GM18499 (cell line): Measurements from ENCODE around the gene CD6.

ENCODE experiments used
- ATAC-seq: cut with Tn5 transposase; IDR thresholded peaks from one replicate; pipeline ENCODE4 v1.9.1; 2021; ENCODE audit warnings: moderate number of reproducible peaks; ENCODE audit not compliant: insufficient read depth, unreplicated experiment

Gene CD6

DNA sequence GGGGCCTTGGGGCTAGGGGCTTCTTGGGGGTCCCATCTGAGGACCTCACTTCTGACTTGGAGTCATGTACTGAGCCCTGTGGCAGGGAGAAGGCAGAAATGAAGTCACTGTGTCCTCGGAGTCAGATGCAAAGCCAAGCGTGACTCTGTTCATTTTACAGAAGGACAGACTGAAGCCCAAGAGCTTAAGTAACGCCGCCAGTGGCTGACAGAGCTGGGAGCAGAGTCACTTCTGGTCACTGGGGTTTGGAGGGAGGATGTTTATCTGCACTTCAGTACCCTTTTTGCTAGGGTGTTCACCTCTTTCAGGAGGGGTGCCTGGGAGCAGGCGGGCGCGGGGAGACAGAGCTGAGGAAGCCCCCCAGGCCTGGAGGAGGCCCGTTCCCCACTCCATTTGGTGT, 10.7 kb downstream of the CD6 start:
- ATAC-seq = no peak

DNA sequence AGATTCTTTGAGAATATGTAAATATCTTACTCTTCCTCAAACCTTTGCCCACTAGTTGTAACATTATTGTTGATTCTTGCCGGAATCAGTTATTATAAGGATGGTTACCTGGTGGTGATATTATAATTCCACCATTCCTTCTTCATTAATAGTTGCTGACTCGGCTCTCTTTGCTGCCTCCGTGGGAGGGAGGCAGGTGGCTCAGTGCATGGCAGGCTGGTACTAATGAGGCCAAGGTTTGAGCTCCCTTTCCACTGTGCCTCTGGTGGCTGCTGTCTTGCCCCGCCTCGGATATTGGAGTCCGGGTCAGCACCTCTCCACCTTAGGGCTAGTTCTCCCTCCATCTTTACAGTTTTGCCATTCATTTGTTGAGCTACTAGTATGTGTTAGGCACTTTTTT, 12.7 kb downstream of the CD6 start:
- ATAC-seq = no peak

DNA sequence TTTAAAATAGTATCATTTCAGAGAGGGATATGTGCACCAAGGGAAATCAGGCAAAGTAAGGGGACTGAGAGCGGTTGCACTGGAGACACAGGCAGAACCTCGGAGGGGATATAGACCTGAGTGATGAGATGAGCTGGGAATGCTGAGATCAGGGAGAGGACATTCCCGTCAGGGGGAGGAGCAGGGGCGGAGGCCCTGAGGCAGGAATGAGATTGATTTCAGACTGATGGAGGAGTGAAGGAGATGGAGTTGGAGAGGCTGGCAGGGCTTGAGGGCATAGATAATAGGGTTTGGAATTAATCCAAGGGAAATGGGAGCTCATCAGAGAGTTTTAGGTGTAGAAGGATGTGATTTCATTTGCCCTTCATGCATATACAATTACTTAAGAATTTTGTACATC, 13.2 kb downstream of the CD6 start:
- ATAC-seq = no peak

DNA sequence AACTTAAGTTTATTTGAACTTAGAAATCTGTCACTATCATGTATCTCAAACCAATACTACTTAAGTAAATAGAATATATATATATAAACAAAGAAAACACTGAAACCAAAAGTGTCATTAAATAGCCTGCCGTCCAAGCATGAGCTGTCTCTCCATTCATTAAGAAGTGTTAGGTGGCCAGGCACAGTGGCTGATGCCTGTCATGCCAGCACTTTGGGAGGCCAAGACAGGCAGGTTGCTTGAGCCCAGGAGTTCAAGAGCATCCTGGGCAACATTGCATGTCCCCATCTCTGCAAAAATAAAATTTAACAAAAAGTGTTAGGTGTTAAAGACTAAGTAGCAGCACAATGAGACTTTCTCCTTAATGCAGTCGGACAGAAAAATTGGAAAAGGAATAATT, 14.0 kb downstream of the CD6 start:
- ATAC-seq = no peak

DNA sequence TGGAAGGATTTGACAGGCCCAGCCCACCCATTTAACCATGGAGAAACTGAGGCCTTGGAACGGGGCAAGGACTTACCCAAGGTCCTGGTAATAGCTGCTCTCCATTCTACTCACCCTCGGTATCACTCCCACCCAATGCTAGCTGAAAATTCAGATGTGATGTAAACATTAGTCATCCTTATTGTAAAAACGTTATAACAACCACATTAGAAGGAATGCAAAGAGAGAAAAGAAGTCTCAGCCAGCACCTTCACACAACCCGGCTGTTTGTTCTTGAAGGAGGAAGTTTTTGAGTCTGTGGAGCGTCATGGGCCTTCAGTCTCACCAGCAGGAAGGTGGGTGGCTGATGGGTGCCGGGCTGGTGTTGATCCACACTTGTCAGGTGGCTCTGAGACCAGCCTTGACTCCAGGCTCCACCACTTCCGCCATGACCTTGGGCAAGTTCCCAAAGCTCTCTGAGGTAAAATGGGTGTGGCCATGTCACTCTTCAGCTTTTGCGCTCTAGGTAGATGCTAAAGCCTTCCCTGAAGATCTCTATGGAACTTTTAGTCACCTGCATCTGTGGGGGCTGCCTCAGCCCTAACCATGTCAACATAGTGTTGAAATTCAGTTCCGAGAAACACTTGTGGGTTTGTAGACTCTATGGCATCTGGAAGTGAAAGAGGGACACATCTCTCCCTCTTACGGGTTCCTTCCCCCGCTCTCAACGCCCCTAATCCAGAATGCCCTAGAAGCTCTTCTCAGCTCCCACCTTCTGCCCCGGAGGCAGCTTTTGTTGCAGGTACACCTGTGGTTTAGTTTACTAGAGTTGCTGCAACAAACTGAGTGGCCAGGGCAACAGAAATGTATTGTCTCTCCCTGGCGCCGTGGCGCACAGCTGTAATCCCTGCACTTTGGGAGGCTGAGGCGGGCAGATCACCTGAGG, 14.8 kb downstream of the CD6 start:
- no peak for ATAC-seq

DNA sequence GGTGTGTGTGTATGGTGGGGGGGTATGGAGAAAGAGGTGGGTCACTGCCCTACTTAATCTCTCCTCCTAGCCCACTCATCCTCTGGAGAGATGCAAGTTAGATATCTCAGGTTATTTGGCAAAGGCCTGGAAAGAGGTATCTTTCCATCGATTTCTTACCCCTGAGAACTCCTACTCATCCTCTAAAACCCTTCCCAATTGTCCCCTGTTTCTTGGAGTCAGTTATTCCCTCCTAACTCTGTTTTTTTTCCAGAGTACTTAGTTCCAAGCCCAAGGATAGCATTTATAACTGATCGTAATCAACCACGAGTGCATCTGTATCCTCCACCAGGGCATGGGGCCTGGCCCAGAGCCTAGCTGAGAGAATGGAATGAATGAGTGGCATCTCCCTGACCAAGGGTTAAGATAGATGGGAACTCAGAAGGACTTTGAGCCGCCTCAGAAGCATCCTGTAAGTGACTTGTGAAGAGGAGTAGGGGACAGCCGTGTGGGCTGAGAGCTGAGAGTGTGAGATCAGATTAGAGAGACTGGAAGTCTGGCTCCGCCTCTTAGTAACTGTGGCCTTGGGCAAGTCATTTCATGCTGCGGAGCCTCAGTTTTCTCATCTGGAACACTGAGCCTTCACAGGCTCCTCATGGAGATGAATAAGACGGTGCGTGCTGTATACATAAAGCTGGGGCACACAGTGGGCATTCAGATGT, 16.2 kb downstream of the CD6 start:
- ATAC-seq = no peak

DNA sequence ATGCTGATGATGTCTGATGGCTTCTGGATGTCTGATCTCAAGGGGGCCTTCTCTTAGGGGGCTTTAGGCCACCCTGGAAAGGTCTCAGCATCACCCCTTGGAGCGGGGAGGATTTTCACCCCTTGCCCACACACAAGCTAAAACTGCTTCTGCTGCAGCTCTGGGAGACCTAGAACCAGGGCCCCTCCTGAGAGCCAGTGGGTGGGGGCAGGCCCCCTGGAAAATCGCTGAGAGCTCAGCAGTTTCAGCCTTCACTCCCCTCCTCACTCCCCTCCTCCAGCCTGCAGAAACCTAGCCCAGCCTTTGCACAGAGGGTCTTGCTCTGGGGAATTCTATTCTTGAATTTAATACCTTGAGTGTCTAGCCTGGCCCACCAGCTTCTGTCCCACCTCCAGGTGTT, 17.2 kb downstream of the CD6 start:
- ATAC-seq = no peak

DNA sequence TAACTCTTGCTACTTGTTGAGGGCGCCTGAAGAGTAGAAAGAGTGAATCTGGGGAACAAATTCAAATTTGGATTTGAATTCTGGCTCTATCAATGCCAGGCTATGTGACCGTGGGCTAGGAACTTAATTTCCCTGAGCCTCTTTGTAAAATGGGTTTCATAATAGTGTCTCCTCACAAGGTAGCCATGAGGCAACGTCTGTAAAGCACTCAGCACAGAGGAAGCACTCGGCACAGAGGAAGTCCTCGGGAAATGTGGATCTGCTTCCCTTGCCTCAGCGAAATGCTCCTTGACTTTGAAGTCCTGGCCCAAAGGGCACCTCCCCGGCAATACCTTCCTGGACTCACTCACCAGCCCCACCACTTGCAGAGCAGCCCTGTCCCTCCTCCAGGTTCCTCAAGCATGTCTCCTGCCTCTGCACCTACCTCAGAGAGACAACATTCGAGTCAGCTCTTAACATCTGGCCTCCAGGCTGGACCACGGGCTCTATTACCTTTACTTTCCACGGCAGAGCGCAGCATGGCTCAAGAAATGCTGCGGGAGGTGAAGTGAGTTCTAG, 17.7 kb downstream of the CD6 start:
- ATAC-seq = no peak

DNA sequence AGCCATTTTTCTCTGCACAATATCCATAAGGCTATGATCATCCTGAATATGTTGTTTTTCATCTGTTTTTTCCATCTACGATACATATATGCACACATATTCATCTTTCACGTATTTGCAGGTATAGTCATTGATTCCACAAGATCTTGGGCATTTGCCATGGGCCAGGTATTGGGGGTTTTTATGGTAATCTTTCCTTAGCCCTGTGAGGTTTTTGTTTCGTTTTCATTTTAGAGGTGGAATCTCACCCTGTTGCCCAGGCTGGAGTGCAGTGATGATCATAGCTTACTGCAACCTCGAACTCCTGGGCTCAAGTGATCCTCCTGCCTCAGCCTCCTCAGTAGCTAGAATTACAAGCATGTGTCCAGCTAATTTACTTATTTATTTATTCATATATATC, 20.0 kb downstream of the CD6 start:
- no peak for ATAC-seq

DNA sequence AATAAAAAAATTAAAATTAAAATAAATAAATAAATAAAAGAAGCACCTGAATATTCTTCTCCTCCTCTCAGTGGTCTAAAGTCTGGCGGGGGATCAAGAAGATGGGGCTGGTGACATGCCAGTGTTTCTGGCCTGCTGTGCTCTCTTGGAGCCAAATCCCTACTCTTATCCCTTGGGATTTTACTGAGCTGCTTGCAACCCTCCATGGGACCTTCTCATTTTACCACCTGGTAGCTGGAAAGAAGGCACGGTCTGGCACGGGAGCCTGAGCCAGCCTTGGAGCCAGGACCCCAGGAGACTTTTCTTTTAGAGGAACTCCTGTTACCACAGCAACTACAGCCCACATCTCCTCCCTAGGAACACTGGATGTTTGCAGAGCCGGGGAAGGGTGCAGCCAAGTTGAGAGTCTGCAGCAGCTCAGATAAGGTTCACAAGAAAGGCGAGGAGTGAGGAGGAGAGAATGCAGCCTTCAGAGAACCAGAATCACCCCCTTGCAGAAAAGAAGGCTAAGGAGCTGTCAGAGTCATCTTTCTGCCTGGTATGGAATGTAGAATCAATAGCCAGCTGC, 21.4 kb downstream of the CD6 start:
- ATAC-seq = no peak

DNA sequence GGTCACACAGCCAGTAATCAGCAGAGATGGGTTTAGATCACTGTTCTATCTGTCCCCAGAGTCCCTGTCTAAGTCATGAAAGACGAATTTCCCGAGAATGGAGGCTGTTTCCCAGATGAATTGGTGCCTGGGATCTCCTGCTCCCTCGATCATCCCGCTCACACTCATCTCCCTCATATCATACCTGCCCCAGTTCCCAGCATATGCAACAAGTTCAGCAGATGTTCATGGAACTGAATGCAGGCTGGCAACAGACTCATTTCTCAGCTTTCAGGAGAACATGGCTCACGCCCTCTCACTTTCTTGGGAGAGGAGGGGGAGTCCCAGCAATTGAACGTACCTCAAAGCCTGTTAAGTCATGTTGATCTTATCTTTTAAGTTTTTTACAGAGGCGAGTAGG, 22.1 kb downstream of the CD6 start:
- no peak for ATAC-seq

DNA sequence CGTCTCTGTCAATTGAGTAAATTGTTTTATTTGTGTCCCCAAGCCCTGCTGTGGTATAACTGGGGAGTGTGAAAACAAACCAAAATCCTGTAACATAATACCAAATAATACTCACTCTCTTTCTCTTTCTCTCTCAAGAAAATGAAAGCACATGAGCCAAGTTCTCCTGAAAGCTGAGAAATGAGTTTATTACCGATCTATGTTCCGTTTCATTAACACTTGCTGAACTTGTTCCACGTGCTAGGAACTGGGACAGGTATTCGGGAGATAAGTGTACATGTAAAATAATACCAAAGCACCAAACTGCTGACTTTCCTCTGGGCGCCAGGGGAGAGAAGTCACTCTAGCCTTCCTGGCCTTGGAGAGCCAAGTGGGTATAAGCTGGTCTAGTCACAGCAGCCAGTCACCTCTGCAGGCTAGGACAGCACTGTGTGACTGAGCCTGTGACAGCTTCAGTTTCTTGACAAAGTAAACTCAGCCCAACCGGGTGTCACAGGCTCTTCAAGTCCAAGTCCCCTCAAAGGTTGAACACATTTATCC, 23.1 kb downstream of the CD6 start:
- ATAC-seq = no peak

DNA sequence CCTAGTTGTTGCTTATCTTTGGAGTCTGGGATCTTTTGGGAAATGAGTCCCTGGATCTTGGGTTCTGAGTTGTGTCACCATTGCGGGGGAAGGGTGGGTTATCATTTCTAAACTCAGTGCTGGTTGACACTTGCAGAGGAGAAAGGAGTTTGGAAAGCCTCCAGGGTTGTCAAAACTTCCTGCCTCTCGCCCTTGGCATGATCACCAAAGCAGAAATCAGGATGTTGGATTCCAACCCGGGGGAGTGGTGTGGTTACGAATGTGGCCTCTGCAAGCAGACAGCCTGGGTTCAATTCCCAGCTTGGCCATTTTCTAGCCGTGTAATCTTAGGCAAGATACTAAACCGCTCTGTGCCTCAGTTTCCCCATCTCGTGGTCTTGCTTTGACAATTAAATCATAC, 24.3 kb downstream of the CD6 start:
- ATAC-seq = no peak

DNA sequence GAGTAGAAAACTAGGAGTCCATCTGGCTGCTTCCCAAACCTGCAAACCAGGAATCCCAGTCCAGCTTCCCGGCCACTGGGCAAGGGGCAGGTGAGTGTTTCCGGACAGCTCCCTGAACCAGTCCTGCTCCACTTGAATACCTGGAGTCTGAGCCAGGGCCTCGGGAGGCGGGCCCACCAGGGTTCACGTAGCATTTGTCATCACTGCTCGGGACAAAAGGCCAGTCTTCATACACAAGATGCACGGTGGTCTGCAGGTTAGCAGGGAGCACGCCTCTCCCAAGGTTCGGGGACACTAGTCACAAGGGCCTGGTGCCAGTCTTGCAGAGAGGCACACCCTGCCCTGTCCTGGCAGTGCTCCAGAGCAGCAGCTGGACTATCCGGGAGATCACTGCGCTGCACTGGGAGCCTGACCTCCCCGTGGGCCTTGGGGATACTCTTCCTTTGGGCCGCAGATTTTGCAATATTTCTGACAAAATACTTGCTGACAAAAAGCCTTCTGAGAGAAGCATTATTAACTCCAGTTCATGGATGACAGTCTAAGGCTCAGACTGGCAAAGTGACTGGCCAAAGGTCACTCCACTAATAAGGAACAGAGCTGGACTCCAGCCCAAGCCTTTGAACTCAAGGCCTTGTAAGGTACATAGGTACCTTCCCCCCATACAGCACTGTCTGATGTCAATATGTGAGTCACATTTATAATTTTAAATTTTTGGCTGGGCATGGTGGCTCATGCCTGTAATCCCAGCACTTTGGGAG, 25.1 kb downstream of the CD6 start:
- no peak for ATAC-seq

DNA sequence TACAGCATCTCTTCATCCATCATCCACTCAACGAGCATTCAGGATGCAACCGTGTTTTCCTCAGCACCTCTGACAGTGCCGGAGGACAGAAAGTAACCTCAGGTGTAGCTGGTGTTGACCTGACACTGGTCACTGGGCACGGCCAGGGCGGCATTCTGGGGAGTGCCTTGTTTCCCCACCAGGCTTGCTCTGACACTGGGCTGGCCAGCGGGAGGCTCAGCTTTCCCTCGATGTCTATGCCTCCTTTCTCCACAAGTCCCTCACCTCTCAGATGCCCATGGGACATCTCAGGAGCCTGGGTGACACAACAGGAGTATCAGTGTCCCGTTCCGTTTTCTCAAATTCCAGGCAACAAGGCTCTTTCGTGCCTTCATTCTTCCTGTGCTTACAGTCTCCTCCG, 28.9 kb downstream of the CD6 start:
- ATAC-seq = no peak

DNA sequence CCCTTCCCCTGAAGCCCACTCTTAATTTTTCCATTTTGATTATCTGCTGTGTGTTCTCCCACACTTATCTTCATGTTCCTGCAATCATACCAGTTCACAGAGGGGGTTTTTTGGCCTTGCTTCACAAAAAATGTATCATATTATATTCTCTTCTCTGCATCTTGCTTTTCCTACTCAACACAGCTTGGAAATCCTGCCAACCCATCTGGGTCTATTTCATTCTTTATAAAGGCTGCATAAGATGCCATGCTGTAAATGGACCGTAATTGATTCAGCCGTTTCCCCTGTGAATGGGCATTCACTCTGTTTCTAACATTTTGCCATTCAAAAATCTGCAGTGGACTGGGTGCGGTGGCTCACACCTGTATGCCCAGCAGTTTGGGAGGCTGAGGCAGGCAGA, 30.5 kb downstream of the CD6 start:
- no peak for ATAC-seq

DNA sequence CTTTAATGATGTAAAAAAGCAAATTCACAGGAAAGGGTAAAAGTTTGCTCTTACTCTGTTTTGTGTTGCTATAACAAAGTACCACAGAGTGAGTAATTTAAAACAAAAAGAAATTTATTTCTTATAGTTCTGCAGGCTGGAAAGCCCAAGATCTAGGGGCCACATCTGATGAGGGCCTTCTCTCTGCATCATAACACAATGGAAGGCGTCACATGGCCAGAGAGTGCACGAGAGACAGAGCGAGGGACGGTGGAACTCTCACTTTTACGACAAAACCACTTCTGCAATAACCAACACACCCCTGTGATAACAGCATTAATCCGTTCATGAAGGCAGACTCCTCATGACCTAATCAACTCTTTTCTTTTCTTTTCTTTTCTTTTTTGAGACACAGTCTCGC, 31.1 kb downstream of the CD6 start:
- ATAC-seq = no peak

DNA sequence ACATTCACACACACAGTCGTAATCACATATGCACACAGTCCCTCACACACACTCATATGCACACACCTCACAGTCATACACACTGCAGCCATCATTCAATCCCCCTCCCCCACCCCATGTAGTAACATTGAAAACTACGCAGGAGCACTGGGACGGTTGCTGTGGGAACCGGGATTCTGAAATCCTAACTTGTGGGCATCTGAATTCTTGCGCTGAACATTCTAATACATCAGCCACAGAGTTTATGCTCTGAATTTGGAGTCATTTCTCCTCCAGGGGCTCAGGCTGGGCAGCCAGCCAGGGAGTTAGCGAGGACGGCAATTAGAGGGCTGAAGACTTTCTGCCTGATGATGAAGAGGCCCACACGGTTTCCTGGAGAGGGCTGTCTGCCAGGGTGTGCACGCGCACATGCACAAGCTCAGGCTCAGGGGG, 32.7 kb downstream of the CD6 start:
- no peak for ATAC-seq

DNA sequence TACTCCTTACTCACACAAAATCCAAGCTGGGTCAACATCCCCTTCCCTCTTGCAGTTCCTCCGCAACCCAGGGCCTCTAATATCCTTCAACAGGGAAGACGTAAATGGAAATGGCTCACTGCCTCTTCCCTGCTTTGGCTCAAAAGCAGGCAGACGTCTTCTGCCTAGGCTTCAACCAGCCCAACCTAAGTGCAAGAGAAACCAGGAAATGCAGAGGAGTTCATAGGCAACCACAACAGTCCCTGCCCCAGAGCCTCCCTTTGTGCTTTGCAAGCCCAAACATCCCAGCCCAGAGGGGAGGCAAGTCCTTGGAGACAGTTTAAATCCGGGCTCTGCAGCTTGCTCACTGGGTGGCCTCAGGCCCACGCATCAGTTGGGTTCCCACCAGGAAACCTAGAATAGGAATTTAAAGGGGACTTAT, 33.3 kb downstream of the CD6 start:
- no peak for ATAC-seq

DNA sequence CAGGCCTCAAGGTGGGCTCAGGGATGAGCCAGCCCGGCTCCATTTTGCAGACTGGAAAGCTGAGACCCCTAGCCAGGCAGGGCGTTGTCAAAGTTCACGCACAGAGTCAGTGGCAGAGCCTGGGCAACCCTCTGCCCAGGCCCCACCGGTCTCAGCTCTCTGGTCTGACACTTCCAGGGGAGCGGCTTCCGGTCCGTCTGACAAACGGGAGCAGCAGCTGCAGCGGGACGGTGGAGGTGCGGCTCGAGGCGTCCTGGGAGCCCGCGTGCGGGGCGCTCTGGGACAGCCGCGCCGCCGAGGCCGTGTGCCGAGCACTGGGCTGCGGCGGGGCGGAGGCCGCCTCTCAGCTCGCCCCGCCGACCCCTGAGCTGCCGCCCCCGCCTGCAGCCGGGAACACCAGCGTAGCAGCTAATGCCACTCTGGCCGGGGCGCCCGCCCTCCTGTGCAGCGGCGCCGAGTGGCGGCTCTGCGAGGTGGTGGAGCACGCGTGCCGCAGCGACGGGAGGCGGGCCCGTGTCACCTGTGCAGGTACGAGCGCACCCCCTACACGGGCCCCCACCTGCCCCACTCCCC, 36.0 kb downstream of the CD6 start:
- ATAC-seq = no peak
